ENCODE data around the gene TMEM62.
"Not testable (repeated sequence)": the region's sequence is repeated elsewhere in the genome, so short reads cannot be mapped to it uniquely, and the experiment has no call there.

The TMEM62 gene

DNA sequence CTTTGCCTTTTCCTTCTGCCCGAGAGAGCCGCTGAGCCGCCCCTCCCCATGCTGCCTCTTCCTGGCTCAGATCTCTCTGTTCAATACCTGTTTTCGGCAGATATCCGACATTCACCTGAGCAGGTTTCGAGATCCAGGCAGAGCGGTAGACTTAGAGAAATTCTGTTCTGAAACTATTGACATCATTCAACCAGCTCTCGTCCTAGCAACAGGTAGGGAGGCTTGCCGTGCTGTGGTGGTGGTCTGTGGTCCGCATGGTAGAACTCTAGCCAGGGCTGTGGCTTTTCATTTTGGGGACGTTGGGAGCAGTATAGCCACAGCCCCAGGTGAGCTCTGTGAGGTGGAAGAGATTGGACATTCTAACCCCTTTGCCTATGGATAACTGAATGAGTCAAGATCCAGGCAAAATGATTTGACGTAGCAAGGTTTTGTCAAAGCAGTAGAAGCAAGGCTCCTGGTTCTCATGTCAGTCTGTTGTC lies 810 bp downstream of the TMEM62 start:
- no peak for TF ChIP-seq POLR2A (IDR thresholded peaks at IDR 0.05; ENCODE audit: low read depth, low read length)
- DNase-seq (ENCODE audit: insufficient read length, low spot score) (no peak), FAIRE-seq (peak; percentile 20)

DNA sequence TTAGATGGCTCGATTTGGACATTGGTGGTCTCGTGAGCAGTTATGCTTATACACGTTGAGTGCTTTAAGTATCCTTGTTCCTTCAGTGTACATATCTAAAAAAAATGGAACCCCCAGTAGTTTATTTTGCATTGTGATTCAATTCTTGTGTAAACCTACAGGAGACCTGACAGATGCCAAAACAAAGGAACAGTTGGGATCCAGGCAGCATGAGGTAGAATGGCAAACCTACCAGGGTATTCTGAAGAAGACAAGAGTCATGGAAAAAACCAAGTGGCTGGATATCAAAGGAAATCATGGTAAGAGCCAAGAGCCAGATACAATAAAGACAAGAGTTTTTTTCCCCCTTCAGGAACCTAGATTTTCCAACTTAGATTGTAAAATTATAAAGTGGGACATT lies 2.0 kb downstream of the TMEM62 start:
- DNase-seq (ENCODE audit: insufficient read length, low spot score) (no peak), FAIRE-seq (no peak)
- TF ChIP-seq POLR2A (IDR thresholded peaks at IDR 0.05; ENCODE audit: low read depth, low read length): no peak

DNA sequence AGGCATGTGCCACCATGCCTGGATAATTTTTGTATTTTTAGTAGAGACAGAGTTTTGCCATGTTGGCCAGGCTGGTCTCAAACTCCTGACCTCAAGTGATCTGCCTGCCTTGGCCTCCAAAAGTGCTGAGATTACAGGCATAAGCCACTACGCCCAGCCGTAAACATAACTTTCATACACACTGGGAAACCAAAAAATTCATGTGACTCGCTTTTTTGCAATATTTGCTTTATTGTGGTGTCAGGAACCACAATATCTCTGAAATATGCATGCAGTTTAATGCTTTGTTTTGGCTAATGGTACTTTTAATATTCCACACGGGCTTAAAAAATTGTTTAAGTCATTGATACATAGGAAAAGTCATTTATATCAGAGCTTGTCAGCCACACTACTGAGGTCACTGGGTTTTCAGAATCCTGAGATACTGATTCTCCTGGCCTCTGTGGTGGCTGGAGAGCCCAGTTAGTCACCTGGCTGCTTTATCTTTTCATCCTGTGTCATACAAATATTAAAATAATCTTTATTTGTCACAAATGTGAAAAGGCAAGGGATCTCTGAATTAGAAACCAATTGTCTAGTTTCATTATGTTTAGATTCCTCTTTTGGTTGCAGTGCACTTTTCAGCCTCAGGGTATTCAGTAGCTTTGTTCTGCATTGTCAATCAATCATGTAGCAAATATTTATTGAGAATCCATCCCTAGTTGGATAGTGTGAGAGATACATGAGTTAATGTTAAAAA lies 10.0 kb downstream of the TMEM62 start:
- no peak for TF ChIP-seq POLR2A (IDR thresholded peaks at IDR 0.05; ENCODE audit: low read depth, low read length)
- FAIRE-seq (no peak), DNase-seq (ENCODE audit: insufficient read length, low spot score) (no peak)

DNA sequence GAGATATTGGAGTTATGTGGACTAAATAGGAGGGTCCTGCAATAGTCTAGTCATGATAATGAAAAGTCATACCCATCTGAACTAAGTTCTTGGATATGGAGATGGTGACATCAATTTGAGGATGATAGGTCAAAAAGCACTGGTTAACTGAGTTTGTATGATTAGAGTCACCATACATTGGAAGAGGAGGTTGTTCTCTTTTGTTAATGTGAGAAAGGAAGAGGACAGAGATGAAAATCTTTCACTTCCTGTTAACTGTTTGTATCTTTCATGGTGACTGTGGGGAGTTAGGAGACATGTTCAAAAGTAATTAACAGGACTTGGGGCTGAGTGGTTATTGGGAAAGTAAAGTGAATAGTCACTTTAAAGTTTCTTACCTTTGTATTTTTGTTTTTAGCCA lies 11.1 kb downstream of the TMEM62 start:
- no peak for TF ChIP-seq POLR2A (IDR thresholded peaks at IDR 0.05; ENCODE audit: low read depth, low read length)
- FAIRE-seq: no peak
- DNase-seq (ENCODE audit: insufficient read length, low spot score): no peak

DNA sequence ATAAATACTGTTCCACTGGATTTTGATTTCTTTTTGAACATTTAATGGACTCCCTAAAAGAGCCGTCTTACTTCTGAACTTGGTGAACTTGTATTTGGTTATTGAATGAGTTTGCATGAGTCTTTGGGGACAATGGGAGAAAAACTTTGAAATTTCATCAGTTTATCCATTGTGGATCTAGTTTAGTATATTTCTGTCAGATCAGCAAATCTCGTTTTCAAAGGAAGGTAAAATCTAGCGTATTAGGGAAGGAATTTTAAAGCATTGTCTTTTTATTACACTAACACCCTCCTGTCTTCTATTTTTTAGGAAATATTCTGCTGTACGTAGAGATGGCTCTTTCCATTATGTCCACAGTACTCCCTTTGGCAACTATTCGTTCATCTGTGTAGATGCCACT lies 12.8 kb downstream of the TMEM62 start:
- no peak for TF ChIP-seq POLR2A (IDR thresholded peaks at IDR 0.05; ENCODE audit: low read depth, low read length)
- DNase-seq (ENCODE audit: insufficient read length, low spot score) (no peak), FAIRE-seq (no peak)

DNA sequence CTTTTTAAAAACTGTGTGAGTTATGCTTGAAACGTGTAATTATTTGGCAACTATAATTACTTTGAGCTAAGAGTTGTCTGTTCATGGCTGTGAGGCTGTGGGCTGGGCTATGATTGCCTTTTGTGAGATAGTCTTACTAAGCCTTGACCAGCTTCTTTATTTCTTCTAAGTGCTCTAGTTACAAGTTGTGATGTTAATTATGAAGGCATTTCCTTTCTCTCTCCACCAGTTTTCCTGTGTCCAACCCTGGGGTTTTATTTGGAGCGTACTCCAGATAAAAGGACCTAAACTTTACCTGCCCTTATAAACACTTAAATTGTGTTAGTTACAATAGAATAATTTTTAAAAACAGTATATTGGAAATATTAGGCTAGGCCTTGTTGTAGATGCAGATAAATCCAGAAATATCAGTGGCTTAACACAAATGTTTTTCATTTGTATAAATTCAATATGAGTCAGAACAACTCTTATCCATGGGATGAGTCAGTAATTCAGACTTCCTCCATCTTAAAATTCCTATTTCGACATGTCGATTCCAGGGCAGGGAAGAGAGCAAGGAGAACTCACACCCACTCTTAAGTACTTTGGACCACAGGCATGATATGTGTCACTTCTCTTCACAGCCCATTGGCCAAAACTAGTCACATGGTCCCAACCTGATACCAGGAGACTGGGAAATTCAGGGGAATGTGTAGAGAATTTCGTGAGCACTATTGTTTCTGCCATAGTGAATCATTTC lies 17.0 kb downstream of the TMEM62 start:
- DNase-seq (ENCODE audit: insufficient read length, low spot score) (peak; percentile 51), FAIRE-seq (peak; percentile 91)
- TF ChIP-seq POLR2A (IDR thresholded peaks at IDR 0.05; ENCODE audit: low read depth, low read length): no peak

DNA sequence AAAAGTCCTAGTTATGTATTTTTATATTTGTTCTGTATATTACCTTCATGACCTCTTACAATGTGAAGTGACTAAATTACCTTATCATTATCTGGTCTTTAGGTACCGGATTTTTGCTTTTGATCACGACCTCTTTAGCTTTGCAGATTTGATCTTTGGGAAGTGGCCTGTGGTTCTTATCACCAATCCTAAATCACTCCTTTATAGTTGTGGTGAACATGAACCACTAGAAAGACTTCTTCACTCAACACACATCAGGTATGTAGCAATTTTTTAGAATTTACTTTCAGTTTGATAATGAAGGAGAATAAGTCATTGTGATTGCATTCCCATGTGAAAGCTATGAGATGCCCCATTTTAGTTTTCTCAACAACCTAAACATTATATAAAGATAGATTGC lies 18.3 kb downstream of the TMEM62 start:
- TF ChIP-seq POLR2A (IDR thresholded peaks at IDR 0.05; ENCODE audit: low read depth, low read length): no peak
- FAIRE-seq (peak; percentile 15), DNase-seq (ENCODE audit: insufficient read length, low spot score) (no peak)

DNA sequence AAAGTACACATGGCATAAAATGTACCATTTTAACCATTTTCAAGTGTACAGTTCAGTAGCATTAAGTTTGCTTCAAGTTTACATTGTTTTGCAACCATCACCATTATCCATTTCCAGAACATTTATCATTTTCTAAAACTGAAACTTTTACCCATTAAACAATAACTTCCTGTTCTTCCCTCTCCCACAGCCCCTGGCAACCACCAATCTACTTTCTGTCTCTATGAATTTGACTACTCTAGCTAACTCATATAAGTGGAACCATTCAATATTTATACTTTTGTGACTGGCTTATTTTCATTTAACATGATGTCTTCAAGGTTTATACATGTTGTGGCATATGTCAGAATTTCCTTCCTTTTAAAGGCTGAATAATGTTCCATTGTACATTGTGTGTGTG lies 19.9 kb downstream of the TMEM62 start:
- no peak for TF ChIP-seq POLR2A (IDR thresholded peaks at IDR 0.05; ENCODE audit: low read depth, low read length)
- FAIRE-seq (peak; percentile 60), DNase-seq (ENCODE audit: insufficient read length, low spot score) (no peak)

DNA sequence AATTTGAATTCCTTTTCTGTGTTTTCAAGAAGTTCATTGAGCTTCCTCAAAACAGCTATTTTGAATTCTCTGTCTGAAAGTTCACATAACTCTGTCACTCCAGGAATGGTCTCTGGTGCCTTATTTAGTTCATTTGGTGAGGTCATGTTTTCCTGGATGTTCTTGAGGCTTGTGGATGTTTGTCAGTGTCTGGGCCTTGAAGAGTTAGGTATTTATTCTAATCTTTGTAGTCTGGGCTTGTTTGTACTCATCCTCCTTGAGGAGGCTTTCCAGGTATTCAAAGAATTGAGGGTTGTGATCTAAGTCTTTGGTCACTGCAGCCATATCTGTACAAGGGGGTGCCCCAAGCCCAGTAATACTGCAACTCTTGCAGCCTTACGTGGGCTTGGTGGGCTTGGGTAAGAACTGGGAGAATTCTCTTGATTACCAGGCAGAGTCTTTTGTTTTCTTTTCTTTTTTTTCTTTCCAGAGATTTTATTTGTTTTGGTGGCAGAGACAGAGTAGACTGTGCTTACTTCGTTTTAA lies 32.5 kb downstream of the TMEM62 start:
- TF ChIP-seq POLR2A (IDR thresholded peaks at IDR 0.05; ENCODE audit: low read depth, low read length): no peak
- FAIRE-seq (peak; percentile 6), DNase-seq (ENCODE audit: insufficient read length, low spot score) (no peak)

DNA sequence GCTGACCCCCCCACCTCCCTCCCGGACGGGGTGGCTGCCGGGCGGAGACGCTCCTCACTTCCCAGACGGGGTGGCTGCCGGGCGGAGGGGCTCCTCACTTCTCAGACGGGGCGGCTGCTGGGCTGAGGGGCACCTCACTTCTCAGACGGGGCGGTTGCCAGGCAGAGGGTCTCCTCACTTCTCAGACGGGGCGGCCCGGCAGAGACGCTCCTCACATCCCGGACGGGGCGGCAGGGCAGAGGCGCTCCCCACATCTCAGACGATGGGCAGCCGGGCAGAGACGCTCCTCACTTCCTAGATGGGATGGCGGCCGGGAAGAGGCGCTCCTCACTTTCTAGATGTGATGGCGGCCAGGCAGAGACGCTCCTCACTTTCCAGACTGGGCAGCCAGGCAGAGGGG lies 33.9 kb downstream of the TMEM62 start:
- DNase-seq (ENCODE audit: insufficient read length, low spot score); FAIRE-seq: not testable (repeated sequence)

DNA sequence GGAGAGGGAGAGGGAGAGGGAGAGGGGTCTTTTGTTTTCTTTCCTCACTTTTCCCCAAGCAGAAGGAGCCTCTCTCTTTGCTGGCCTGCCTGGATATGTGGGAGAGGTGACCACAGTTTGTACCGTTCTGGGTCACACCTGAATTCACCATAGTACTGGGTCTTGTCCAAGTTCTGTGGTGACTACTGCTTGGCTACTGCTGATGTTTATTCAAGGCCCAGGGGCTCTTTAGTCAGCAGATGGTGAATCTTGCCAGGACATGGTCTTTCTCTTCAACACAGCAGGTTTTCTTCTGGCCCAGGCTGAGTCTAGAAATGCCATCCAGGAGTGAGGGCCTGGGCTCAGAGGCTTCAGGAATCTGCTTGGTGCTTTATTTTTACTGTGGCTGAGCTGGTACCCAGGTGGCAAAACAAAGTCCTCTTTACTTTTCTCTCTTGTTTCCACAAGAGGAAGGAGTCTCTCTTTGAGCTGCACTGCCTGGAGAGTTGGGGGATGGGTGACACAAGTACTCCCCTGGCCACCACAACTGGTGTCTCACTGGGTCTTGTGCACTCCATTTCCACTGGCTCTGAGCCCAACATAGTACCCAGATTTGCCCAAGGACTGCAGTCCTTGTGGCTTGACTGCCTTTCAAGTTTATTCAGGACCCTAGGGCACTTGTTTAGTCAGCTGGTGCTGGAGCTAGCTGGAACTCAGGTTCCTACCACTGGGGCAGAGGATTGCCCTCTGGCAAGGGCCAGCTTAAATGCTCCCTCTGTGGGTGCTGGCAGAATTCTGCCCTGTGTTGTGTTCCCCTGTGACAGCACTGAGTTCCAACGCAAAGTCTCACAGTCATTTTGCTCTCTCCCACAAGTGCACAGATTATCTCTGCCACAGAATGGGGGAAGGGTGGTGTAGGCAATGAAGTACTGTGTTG lies 35.1 kb downstream of the TMEM62 start:
- TF ChIP-seq POLR2A (IDR thresholded peaks at IDR 0.05; ENCODE audit: low read depth, low read length): no peak
- DNase-seq (ENCODE audit: insufficient read length, low spot score) (no peak), FAIRE-seq (peak; percentile 89)

DNA sequence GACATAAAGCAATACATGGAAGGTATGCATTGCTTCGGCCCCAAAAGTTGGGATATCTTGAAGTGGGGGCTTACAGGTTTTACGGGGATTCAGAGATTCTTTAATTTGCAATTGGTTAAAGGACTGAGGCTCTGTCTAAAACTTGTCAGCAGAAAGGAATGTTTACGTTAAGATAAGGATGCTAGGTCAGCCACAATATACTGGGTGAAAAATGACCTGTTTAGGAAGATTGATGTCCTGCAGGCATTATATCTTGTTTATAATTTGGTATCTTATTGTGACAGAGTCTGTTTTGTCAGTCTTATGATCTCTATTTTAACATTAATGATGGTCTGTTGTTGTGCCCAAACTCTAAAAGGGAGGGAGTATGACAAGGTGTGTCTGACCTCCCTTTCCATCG lies 36.5 kb downstream of the TMEM62 start:
- FAIRE-seq (peak; percentile 73), DNase-seq (ENCODE audit: insufficient read length, low spot score) (no peak)
- TF ChIP-seq POLR2A (IDR thresholded peaks at IDR 0.05; ENCODE audit: low read depth, low read length): no peak

DNA sequence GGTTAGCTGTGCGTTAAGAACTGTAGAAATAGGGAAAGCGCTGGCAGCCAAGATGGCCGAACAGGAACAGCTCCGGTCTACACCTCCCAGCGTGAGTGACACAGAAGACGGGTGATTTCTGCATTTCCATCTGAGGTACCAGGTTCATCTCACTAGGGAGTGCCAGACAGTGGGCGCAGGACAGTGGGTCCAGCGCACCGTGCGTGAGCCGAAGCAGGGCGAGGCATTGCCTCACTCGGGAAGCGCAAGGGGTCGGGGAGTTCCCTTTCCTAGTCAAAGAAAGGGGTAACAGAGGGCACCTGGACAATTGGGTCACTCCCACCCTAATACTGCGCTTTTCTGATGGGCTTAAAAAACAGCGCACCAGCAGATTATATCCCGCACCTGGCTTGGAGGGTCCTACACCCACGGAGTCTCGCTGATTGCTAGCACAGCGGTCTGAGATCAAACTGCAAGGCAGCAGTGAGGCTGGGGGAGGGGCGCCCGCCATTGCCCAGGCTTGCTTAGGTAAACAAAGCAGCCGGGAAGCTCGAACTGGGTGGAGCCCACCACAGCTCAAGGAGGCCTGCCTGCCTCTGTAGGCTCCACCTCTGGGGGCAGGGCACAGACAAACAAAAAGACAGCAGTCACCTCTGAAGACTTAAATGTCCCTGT lies 42.4 kb downstream of the TMEM62 start:
- FAIRE-seq; DNase-seq (ENCODE audit: insufficient read length, low spot score): not testable (repeated sequence)

DNA sequence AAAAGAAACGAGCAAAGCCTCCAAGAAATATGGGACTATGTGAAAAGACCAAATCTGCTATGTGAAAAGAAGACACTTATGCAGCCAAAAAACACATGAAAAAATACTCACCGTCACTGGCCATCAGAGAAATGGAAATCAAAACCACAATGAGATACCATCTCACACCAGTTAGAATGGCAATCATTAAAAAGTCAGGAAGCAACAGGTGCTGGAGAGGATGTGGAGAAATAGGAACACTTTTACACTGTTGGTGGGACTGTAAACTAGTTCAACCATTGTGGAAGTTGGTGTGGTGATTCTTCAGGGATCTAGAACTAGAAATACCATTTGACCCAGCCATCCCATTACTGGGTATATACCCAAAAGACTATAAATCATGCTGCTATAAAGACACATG lies 43.8 kb downstream of the TMEM62 start:
- not testable (repeated sequence) for DNase-seq (ENCODE audit: insufficient read length, low spot score); FAIRE-seq

All from H54 (cell line).